Activated CD4-positive, alpha-beta T cell treated with anti-CD3 and anti-CD28 coated beads, Interleukin-2, amount 50 U/mL, for 16 hours (primary cell): ENCODE measurements around the gene HIPK4.
"Not testable (repeated sequence)": the region's sequence is repeated elsewhere in the genome, so short reads cannot be mapped to it uniquely, and the experiment has no call there.

Experiments
- DNase-seq: peaks from one replicate; pipeline ENCODE4 v3.0.0-alpha.2; 2020

Gene HIPK4

GRCh38 chr19:40390084-40390742 lies at the start of gene HIPK4:
TSS of gene HIPK4 (minus strand) at chr19:40390181. CDS start at chr19:40389902, 279 bp downstream.
- DNase-seq = no peak

GRCh38 chr19:40438284-40438683 lies 48.3 kb upstream of the HIPK4 start:
- DNase-seq = no peak

- DNase-seq = peak; percentile 50
Measured at GRCh38 chr19:40433391-40434216, 43.6 kb upstream of the HIPK4 start.

- DNase-seq = not testable (repeated sequence)
Measured at GRCh38 chr19:40432760-40433159, 42.8 kb upstream of the HIPK4 start.

- no peak for DNase-seq
Measured at GRCh38 chr19:40431698-40432097, 41.7 kb upstream of the HIPK4 start.

GRCh38 chr19:40430242-40430641 lies 40.3 kb upstream of the HIPK4 start:
- not testable (repeated sequence) for DNase-seq

- not testable (repeated sequence) for DNase-seq
Measured at GRCh38 chr19:40428197-40428596, 38.2 kb upstream of the HIPK4 start.

GRCh38 chr19:40425450-40426287 lies 35.7 kb upstream of the HIPK4 start, which contains the start of gene SERTAD1:
TSS of gene SERTAD1 (minus strand) at chr19:40425992. CDS start at chr19:40423546, 2,446 bp downstream.
- DNase-seq = peak; percentile 100

- DNase-seq = no peak
Measured at GRCh38 chr19:40424637-40425449, 34.9 kb upstream of the HIPK4 start.

GRCh38 chr19:40423938-40424337 lies 34.0 kb upstream of the HIPK4 start:
- no peak for DNase-seq

GRCh38 chr19:40422748-40423566 lies 33.0 kb upstream of the HIPK4 start:
- DNase-seq = no peak

- DNase-seq = no peak
Measured at GRCh38 chr19:40421993-40422747, 32.2 kb upstream of the HIPK4 start.

- peak; percentile 80 for DNase-seq
Measured at GRCh38 chr19:40420766-40421765, 31.1 kb upstream of the HIPK4 start.

- no peak for DNase-seq
Measured at GRCh38 chr19:40420451-40420765, 30.4 kb upstream of the HIPK4 start.

GRCh38 chr19:40419780-40420179 lies 29.8 kb upstream of the HIPK4 start:
- no peak for DNase-seq

- DNase-seq = no peak
Measured at GRCh38 chr19:40419066-40419612, 29.2 kb upstream of the HIPK4 start.

- DNase-seq = no peak
Measured at GRCh38 chr19:40418040-40418439, 28.1 kb upstream of the HIPK4 start.

GRCh38 chr19:40417643-40417981 lies 27.6 kb upstream of the HIPK4 start:
- DNase-seq = no peak
